Stimulated activated memory B cell treated with anti-CD40 and anti-IgM and Interleukin-4, amounts not matched to agents 10 μg/mL and 1 μg/mL and 100 μg/mL, for 72 hours (primary cell): ENCODE data around the gene TESK2.
A peak's percentile ranks its signal among the peaks of the same experiment; 100 is the strongest.
"Not testable (repeated sequence)": the region's sequence is repeated elsewhere in the genome, so short reads cannot be mapped to it uniquely, and the experiment has no call there.

Source experiments
- ATAC-seq: fragments of 150-1000 bp; cut with Tn5 transposase; 2 replicates; pipeline ENCODE4 v1.10.0; 2021
- H3K27ac Mint-ChIP-seq: one replicate; pipeline ENCODE4 v1.8.0; 2022; ENCODE audit warnings: mild to moderate bottlenecking, mixed read lengths
- H3K27me3 Mint-ChIP-seq: one replicate; pipeline ENCODE4 v1.8.0; 2022; ENCODE audit warnings: mixed read lengths
- H3K36me3 Mint-ChIP-seq: one replicate; pipeline ENCODE4 v1.8.0; 2022; ENCODE audit warnings: mixed read lengths
- H3K4me1 Mint-ChIP-seq: one replicate; pipeline ENCODE4 v1.8.0; 2022; ENCODE audit warnings: mixed read lengths
- H3K4me3 Mint-ChIP-seq: one replicate; pipeline ENCODE4 v1.8.0; 2022; ENCODE audit warnings: mild to moderate bottlenecking, moderate library complexity, mixed read lengths
- H3K9me3 Mint-ChIP-seq: one replicate; pipeline ENCODE4 v1.8.0; 2022; ENCODE audit warnings: mixed read lengths

The TESK2 gene

DNA sequence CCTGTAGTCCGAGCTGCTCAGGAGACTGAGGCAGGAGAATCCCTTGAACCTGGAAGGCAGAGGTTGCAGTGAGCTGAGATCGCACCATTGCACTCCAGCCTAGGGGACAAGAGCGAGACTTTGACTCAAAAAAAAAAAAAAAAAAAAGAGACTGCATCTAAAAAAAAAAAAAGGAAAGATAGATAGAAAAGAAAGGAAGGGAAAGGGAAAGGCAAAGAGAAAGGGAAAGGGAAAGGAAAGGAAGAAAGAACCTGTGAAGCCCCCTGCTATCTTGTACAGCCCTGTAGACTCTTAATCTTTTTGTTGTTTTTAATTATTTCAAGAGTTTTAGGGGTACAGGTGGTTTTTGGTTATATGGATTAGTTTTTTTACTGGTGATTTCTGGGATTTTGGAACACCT lies 104.7 kb downstream of the TESK2 start:
- Mint-ChIP-seq H3K36me3 (peaks cover 13% of the 10 kb centered on the region), H3K27me3 (no peaks in the 10 kb centered on the region), H3K27ac (no peak overlapping the region), H3K9me3 (no peaks in the 10 kb centered on the region), H3K4me3 (no peak overlapping the region), H3K4me1 (no peaks in the 10 kb centered on the region)
- ATAC-seq: no peak

DNA sequence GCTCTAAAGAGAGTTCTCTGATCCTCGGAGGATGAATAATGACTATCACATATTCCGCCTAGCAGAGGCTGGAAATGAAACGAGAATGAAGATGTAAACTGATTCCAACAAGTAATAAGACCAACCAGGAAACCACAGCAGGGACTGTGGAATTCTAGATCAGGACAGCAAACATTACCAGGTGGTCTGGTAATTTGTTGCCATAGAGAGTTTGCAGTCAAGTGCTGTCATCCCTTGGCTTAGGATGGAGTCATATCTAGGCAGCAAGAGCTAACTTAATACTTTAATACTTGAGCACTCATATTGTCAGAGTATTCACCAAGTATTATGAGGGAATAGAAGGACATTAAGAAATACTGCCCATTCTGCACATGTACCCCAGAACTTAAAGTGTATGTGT lies 105.7 kb downstream of the TESK2 start:
- H3K36me3 Mint-ChIP-seq: peaks cover 13% of the 10 kb centered on the region
- no peak for ATAC-seq

DNA sequence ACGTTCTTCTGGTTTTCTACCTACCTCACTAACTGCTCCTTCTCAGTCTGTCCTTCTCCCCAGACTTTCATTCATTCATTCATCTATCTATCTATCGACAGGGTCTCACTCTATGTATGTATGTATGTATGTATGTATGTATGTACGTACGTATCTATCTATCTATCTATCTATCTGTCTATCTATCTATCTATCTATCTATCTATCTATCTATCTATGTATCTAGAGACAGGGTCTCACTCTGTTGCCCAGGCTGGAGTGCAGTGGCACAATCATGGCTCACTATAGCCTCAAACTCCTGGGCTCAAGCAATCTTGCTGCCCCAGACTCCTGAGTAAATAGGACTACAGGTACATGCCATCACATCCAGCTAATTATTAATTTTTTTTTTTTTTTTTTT lies 106.8 kb downstream of the TESK2 start:
- H3K4me3 Mint-ChIP-seq, H3K4me1 Mint-ChIP-seq, H3K27ac Mint-ChIP-seq, ATAC-seq, H3K27me3 Mint-ChIP-seq, H3K9me3 Mint-ChIP-seq: not testable (repeated sequence)
- peaks cover 13% of the 10 kb centered on the region for H3K36me3 Mint-ChIP-seq

More for the DNA sequence above, 105.7 kb downstream of the TESK2 start:
- Mint-ChIP-seq H3K4me1 (peaks cover 4% of the 10 kb centered on the region), H3K27me3 (no peaks in the 10 kb centered on the region), H3K9me3 (no peaks in the 10 kb centered on the region), H3K27ac (no peak overlapping the region), H3K4me3 (no peak overlapping the region)

DNA sequence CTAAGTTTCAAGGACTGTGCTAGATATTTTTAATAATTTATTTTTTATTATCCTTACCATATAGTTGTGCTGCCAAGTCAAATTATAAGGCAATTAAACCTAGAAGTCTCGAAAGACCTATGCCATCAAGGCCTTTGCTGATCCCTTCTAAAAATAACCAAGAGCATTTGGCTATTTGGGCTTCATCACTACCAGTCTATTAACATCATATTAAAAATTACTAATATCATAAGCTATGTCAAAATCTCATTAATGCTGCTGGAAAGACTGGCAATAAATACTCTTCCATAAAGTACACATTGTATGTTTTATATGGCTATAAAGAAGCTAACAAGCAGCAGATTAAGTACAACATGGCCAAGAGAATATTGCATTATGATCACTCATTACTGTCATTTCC lies 107.8 kb downstream of the TESK2 start:
- H3K27ac Mint-ChIP-seq: no peak overlapping the region
- H3K4me3 Mint-ChIP-seq: no peak overlapping the region
- no peaks in the 10 kb centered on the region for H3K9me3 Mint-ChIP-seq
- no peaks in the 10 kb centered on the region for H3K27me3 Mint-ChIP-seq
- ATAC-seq: no peak
- H3K36me3 Mint-ChIP-seq: peaks cover 13% of the 10 kb centered on the region
- H3K4me1 Mint-ChIP-seq: peaks cover 7% of the 10 kb centered on the region

DNA sequence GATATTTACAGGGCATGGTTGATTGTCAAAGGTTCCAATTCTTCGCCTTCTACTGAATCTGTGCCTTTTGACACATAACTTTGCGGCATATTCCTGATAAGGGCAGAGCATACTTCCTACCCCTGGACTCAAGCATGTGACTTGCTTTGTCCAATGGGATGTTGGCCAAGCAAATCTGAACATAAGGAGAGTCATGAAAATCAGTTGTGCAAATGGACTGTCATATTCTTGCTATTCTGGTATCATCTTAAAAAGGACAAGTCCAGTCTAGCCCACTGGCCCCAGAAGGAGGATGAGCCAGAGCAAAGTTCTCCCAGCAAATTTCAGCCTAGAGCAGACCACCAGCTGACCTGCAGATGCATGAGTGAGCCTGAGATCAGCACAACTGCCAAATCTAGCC lies 109.7 kb downstream of the TESK2 start:
- H3K36me3 Mint-ChIP-seq: peaks cover 23% of the 10 kb centered on the region
- no peaks in the 10 kb centered on the region for H3K9me3 Mint-ChIP-seq
- H3K4me3 Mint-ChIP-seq: no peak overlapping the region
- H3K4me1 Mint-ChIP-seq: peaks cover 17% of the 10 kb centered on the region
- no peak for ATAC-seq
- no peaks in the 10 kb centered on the region for H3K27me3 Mint-ChIP-seq
- H3K27ac Mint-ChIP-seq: no peak overlapping the region

DNA sequence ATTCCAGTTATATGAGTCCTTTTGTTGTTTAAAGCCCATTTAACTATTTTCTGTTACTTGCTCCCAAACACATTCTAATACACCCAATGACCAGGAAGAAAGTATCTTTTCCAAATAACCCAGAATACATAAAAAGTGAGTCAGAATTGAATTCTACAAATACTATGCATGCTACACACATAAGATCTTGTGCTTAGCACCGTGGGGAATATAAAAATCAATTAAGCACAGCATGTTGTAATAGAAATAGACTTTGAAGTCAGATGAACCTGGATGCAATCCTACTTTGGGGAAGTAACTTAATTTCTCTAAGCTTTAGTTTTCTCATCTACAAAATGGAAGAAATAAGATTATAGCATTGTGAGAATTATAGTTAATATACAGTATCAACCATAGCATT lies 110.2 kb downstream of the TESK2 start:
- no peak for ATAC-seq
- H3K4me3 Mint-ChIP-seq: no peak overlapping the region
- no peak overlapping the region for H3K27ac Mint-ChIP-seq
- no peaks in the 10 kb centered on the region for H3K9me3 Mint-ChIP-seq
- peaks cover 17% of the 10 kb centered on the region for H3K4me1 Mint-ChIP-seq
- H3K27me3 Mint-ChIP-seq: no peaks in the 10 kb centered on the region
- peaks cover 23% of the 10 kb centered on the region for H3K36me3 Mint-ChIP-seq

DNA sequence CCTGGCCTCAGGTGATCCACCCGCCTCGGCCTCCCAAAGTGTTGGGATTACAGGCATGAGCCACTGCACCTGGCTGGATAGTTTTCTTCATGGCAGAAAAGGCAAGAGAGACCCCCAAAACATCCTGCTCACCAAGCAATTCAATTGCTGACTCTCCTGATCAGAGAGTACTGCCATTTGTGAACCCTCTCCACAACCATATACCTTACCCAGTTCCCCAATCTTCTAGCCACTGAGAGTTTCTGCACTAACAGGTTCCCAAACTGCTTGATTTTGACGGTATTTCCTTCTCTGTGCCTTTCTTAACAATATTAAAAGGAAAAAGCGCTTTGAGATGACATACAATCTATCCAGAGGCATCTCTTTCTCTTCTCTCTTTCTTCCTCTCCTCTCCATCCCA lies 110.8 kb downstream of the TESK2 start:
- Mint-ChIP-seq H3K9me3 (no peaks in the 10 kb centered on the region), H3K4me1 (peaks cover 22% of the 10 kb centered on the region), H3K36me3 (peaks cover 21% of the 10 kb centered on the region), H3K27ac (no peak overlapping the region), H3K27me3 (no peaks in the 10 kb centered on the region), H3K4me3 (no peak overlapping the region)
- peak; percentile 56 for ATAC-seq

DNA sequence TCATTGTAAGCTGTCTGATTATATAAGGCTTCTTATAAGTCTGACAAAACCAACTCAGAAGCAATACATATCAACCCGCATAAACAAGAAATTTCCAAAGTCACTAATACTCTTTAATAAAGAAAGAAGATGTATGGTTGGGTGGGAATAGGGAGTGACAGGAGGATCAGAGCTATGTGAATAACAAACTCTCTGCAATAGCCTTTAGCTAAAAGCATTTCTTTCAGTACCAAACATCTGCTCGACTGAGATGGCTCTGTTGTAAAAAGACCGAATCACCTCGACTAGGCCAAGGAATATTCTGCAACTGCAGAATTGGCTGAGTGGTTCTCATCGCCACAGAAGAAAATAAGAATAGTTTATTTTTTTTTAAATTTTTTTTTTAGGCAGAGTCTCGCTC lies 111.4 kb downstream of the TESK2 start:
- no peak for ATAC-seq
- H3K27ac Mint-ChIP-seq: no peak overlapping the region
- peaks cover 16% of the 10 kb centered on the region for H3K36me3 Mint-ChIP-seq
- H3K9me3 Mint-ChIP-seq: no peaks in the 10 kb centered on the region
- no peaks in the 10 kb centered on the region for H3K27me3 Mint-ChIP-seq
- no peak overlapping the region for H3K4me3 Mint-ChIP-seq
- H3K4me1 Mint-ChIP-seq: peaks cover 28% of the 10 kb centered on the region

DNA sequence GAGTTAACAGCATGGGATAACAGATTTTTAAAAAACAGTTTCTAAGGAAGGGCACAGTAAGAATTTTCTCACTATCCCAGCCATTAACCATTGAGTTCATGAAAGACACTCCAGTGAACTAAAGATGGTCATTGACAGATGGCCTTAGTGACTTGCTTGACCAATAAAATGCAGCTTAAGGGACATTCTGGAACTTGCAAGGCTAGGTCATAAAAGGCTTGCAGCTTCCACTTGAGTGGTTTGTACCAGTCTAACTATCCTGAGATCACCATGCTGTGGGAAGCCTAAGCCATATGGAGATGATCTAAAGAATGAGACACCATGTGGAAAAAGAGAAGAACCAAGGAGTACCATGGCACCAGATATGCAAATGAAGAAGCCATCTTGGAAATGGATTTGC lies 112.8 kb downstream of the TESK2 start:
- Mint-ChIP-seq H3K9me3 (no peaks in the 10 kb centered on the region), H3K4me1 (peaks cover 37% of the 10 kb centered on the region), H3K36me3 (peaks cover 10% of the 10 kb centered on the region), H3K27me3 (no peaks in the 10 kb centered on the region), H3K27ac (no peak overlapping the region), H3K4me3 (no peak overlapping the region)
- no peak for ATAC-seq

DNA sequence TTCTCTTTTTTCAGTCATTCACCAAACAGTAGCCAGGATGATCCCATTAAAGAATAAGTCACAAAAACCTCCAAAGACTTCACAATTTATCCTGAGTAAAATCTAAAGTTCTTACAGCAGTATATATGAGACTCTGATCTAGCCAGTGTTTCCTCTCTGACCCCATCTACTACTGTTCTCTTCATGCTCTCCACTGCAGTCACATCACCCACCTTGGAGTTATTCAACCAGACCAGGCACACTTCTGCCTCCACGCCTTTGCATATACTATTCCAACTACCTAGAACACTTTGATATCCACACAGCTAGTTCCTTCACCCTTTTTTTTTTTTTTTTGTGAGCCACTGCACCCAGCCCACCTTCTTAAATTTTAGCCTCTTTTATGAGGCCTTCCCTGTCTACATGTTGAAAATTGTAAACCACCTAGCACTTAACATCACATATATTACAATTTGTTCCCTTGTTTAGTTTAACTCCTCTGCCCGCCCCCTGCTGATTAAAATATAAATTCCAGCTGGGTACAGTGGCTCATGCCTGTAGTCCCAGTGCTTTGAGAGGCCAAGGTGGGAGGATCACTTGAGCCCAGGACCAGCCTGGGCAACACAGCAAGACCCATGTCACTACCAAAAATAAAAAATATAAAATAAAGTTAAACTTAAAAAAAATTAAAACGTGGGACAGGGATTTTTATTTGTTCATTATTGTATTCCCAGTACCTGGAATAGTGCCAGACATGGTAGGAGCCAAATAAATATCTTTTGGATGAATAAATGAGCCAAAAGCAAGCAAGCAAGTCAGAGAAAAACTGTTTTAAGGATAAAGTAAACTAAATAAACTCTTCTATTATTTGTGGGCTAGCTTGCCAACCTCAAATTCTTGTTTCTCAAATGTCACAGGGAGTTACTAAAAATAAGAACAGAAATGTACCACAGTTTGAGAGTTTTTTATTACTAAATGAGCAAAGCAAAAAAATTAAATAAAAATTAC lies 115.6 kb downstream of the TESK2 start:
- Mint-ChIP-seq H3K27ac (peak overlapping the region; percentile 59), H3K27me3 (no peaks in the 10 kb centered on the region), H3K36me3 (peaks cover 10% of the 10 kb centered on the region), H3K9me3 (no peaks in the 10 kb centered on the region), H3K4me3 (no peak overlapping the region), H3K4me1 (peaks cover 51% of the 10 kb centered on the region)
- no peak for ATAC-seq

DNA sequence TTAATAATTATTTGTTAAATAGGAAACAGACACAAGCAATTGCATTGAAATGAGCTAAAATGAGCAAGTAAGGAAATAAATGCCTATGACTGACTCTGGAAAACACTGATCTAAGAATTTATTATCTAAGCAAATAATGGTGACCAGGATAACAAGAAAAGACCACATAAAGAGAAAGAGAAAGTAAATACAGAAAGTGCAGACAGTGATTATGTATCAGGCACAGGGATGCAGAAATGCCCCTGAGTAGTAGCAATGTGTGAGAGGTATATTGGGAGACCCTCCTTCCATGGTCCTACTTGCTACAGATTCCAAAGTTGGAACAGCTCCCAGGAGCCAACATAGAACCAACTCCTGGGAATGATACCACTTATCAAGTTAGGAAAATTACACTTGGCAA lies 117.4 kb downstream of the TESK2 start:
- H3K4me3 Mint-ChIP-seq: peak overlapping the region; percentile 29
- no peaks in the 10 kb centered on the region for H3K27me3 Mint-ChIP-seq
- ATAC-seq: no peak
- peaks cover 49% of the 10 kb centered on the region for H3K4me1 Mint-ChIP-seq
- no peaks in the 10 kb centered on the region for H3K9me3 Mint-ChIP-seq
- H3K36me3 Mint-ChIP-seq: peaks cover 10% of the 10 kb centered on the region
- H3K27ac Mint-ChIP-seq: peak overlapping the region; percentile 59

DNA sequence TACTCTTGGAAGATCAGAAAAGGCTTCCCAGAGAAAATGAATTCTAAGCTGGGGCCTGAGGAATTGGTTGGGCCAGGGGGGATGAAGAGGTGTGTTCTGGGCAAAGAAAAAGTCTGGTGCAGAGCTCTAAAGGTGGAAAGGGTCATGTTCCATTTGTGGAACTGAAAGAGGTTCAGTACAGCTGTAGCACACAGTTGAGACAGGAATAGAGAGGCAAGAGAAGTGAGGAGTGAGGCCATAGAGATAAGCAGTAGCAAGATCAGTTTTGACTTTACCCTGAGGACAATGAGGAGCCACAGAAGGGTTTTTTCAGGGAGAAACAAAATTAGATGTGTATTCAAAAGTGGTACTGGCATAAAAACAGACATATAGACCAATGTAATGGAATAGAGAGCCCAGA lies 120.4 kb downstream of the TESK2 start:
- Mint-ChIP-seq H3K9me3 (no peaks in the 10 kb centered on the region), H3K4me1 (peaks cover 39% of the 10 kb centered on the region), H3K36me3 (no peaks in the 10 kb centered on the region), H3K4me3 (no peak overlapping the region), H3K27me3 (no peaks in the 10 kb centered on the region), H3K27ac (no peak overlapping the region)
- peak; percentile 70 for ATAC-seq

DNA sequence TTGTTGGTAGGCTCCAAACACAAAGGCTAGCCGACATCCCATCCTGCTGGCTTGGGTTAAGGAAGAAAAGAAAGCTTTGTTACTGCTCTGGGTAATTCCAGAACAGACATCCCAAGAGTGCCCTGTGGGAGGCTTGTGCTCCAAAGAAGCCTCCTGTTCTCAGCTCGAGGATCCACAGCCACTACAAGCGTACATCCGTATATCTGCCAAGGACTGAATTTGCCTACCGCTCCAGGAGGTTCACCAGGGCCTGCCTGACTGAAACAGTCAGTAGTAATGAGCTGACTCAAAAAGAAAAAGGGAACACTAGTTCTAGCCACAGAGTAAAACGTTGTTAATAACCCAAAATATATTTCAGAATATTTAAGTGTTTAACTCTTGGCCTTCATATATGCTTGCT lies 125.9 kb downstream of the TESK2 start:
- Mint-ChIP-seq H3K4me1 (peaks cover 8% of the 10 kb centered on the region), H3K27me3 (no peaks in the 10 kb centered on the region), H3K36me3 (no peaks in the 10 kb centered on the region), H3K9me3 (no peaks in the 10 kb centered on the region), H3K4me3 (no peak overlapping the region), H3K27ac (peak overlapping the region; percentile 42)
- peak; percentile 79 for ATAC-seq

DNA sequence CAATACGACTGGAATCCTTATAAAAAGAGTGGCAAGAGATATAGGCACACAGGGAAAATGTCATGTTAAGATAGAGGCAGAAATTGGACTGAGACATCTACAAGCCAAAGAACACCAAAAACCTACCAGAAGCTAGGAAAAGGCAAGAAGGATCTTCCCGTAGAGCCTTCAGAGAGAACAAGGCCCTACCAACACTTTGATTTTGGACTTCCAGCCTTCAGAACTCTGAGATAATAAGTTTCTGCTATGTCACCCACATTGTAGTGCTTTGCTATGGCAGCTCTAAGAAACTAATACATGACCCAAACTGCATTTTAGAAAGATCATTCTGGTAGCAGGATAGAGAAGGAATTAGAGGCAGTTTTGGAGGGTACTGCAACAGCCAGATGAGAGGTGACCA lies 126.7 kb downstream of the TESK2 start:
- no peaks in the 10 kb centered on the region for H3K27me3 Mint-ChIP-seq
- peaks cover 11% of the 10 kb centered on the region for H3K4me1 Mint-ChIP-seq
- H3K27ac Mint-ChIP-seq: peak overlapping the region; percentile 42
- no peak for ATAC-seq
- no peak overlapping the region for H3K4me3 Mint-ChIP-seq
- H3K9me3 Mint-ChIP-seq: no peaks in the 10 kb centered on the region
- H3K36me3 Mint-ChIP-seq: no peaks in the 10 kb centered on the region

DNA sequence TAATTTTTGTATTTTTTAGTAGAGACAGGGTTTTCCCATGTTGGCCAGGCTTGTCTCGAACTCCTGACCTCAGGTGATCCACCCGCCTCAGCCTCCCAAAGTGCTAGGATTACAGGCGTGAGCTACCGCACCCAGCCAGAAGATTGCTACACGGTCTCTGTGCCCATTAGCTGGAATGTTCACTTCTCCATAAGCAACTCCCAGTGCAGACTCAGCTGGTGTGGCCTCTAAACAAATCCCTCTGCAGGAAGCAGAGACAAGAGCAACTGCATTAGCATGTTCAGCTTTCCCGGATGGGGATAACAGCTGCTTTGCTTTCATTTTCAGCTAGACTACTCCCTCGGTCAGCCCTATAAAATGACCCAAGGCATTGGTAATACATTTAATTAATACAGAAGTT lies 130.0 kb downstream of the TESK2 start:
- ATAC-seq, H3K27me3 Mint-ChIP-seq, H3K9me3 Mint-ChIP-seq, H3K36me3 Mint-ChIP-seq, H3K4me3 Mint-ChIP-seq: not testable (repeated sequence)
- Mint-ChIP-seq H3K4me1 (peaks cover 18% of the 10 kb centered on the region), H3K27ac (peak overlapping the region; percentile 24)

DNA sequence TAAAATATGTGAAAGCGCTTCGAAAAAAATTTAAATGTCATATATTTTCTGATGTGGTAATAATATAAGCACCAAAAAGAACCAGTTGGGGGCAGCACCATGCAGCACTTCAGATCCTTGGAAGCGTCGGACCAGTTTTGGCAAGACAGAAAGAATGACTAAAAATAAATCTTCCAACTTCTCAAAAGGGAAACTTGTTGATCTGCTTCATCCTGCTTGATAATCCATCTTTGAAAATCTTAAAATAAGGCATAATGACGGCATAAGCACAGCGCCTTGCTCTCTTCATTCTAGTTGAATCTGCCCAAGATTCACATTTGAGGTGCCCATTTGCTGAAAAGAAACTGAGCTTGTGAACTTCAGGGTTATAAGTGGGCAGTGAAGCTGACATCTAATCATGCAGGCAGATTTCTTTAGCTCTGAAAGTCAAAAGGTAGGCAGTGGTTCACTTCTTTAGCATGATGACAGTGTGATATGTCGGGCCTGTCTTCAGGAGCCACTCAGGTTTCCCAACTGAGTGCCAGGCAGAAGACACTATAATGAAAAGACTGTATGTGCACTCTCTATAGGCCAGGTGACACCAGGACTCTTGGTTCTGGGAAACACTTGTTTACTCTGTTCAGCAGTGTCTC lies 131.0 kb downstream of the TESK2 start:
- Mint-ChIP-seq H3K9me3 (no peaks in the 10 kb centered on the region), H3K36me3 (peaks cover 5% of the 10 kb centered on the region), H3K27ac (peak overlapping the region; percentile 40), H3K27me3 (no peaks in the 10 kb centered on the region), H3K4me1 (peaks cover 20% of the 10 kb centered on the region), H3K4me3 (no peak overlapping the region)
- ATAC-seq: no peak
